Vagina (tissue), 2 donors: ENCODE measurements around the gene EPC2.

Experiments used
- POLR2A ChIP-seq, 2 donors: fragments of 450-650 bp; IDR thresholded peaks; one replicate each; pipeline ENCODE4 v1.6.1; 2017; ENCODE audit warnings: antibody characterized with exemption in 2 of 2, mild to moderate bottlenecking in 2 of 2, moderate library complexity in 2 of 2
- POLR2AphosphoS5 ChIP-seq, 2 donors: sonication (generic); formaldehyde crosslinking; IDR thresholded peaks; one replicate each; pipeline ENCODE4 v1.9.0; 2017; ENCODE audit warnings: antibody characterized with exemption in 2 of 2, mild to moderate bottlenecking in 2 of 2, low read depth in 1 of 2; ENCODE audit not compliant: insufficient read depth in 1 of 2
- TF ChIP-seq, protein P1 (sequence below), 3 experiments: fragments of 450-650 bp in 2 of 3; fragments of 200-600 bp in 1 of 3; sonication (generic) in 1 of 3; IDR thresholded peaks; one replicate each; pipeline ENCODE4 v1.5.1; 2017 to 2019; ENCODE audit warnings: antibody characterized with exemption in 3 of 3, mild to moderate bottlenecking in 2 of 3, moderate library complexity in 2 of 3

DNA sequence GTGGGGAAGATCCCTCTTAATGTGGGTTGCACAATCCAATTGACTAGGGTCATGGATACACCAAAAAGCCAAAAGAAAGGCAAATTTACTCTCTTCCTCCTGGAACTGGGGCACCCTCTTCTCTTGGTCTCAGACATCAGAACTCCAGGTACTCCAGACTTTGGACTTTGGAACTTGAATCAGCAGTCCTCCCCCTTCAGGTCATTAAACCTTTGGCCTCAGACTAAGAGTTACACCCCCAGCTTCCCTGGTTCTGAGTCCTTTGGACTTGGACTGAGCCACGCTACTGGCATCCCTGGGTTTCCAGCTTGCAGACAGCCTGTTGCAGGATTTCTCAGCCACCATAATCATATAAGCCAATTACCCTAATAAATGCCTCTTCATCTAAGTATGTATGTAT is 179.6 kb downstream of the EPC2 start:
- TF ChIP-seq, protein P1, sequence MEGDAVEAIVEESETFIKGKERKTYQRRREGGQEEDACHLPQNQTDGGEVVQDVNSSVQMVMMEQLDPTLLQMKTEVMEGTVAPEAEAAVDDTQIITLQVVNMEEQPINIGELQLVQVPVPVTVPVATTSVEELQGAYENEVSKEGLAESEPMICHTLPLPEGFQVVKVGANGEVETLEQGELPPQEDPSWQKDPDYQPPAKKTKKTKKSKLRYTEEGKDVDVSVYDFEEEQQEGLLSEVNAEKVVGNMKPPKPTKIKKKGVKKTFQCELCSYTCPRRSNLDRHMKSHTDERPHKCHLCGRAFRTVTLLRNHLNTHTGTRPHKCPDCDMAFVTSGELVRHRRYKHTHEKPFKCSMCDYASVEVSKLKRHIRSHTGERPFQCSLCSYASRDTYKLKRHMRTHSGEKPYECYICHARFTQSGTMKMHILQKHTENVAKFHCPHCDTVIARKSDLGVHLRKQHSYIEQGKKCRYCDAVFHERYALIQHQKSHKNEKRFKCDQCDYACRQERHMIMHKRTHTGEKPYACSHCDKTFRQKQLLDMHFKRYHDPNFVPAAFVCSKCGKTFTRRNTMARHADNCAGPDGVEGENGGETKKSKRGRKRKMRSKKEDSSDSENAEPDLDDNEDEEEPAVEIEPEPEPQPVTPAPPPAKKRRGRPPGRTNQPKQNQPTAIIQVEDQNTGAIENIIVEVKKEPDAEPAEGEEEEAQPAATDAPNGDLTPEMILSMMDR (IDR thresholded peaks at IDR 0.05), result no peak
- TF ChIP-seq POLR2A (IDR thresholded peaks at IDR 0.05) (no peak), POLR2AphosphoS5 (IDR thresholded peaks at IDR 0.05; ENCODE audit: insufficient read depth in 1 of 2, low read depth in 1 of 2) (no peak)
